ENCODE measurements around the gene ADCY4.

Gene ADCY4

DNA sequence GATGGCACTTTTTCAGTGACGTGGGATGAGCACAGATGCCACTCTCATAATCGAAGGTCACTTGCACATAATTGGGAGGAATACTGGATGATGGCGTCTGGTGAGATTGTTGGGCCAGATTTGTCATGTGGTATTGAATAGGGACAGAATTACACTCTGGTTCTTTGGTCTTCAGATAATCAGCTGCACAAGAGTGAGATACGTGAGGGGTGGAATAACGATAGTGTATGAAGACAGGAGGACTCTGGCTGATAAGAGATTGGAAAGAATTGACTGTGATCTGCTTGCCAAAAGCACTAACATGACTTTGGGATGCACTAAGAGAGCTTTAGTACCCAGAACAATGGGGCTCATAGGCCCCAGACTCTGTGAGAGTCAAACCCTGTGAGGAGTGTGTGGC is 56.4 kb downstream of the ADCY4 start:
- Histone ChIP-seq H3K36me3 (ENCODE audit: control insufficient read depth, insufficient read depth, low read length) (no peaks in the 10 kb centered on the region), H3K4me3 (ENCODE audit: low read depth, low read length) (no peak overlapping the region), H3K27me3 (ENCODE audit: control insufficient read depth, insufficient read depth, low read length) (no peaks in the 10 kb centered on the region), H3K9me3 (ENCODE audit: control insufficient read depth, insufficient read depth, low read depth, low read length) (no peaks in the 10 kb centered on the region), H3K4me1 (ENCODE audit: control insufficient read depth, insufficient read depth, low read length) (peaks cover 8% of the 10 kb centered on the region; the same call in 1 of the 2 replicates), H3K9ac (ENCODE audit: low read length) (no peak overlapping the region), H3K27ac (ENCODE audit: low read depth, low read length) (no peak overlapping the region)

DNA sequence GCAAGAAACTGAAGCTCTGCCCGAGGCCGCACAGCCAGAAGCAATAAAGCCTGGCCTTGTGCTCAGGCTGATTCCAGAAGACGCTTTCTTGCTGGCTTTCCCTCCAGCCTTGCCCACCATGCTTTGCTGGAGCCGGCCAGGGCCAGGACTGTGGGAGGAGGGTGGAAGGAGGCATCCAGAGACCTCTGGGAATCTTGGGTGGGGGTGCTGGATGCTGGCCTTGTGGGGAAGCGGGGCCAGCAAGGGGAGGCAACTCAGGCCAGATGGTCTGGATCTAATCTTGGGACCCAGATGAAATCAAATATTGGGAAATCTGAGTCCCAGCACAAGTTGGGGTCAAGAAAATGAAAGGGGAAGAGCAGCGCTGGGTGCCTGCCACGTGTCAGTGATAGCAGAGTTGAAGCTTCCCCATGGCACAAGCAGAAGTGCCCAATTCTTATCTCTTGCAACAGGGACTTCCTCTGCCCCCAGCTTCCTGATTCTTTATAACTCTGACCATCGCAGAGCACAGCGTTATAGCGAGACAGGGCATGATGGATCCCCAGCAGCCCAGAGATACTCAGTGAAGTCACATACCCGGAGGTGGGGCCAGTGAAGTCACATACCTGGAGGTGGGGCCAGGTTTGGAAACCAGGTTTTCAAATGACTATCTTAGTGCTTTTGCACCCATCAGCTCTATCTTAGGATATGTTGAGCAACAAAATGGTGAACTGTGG is 57.1 kb downstream of the ADCY4 start:
- no peaks in the 10 kb centered on the region for H3K9me3 ChIP-seq (ENCODE audit: control insufficient read depth, insufficient read depth, low read depth, low read length)
- H3K4me1 ChIP-seq (ENCODE audit: control insufficient read depth, insufficient read depth, low read length), result peaks cover 8% of the 10 kb centered on the region; the same call in 1 of the 2 replicates
- no peaks in the 10 kb centered on the region for H3K36me3 ChIP-seq (ENCODE audit: control insufficient read depth, insufficient read depth, low read length)
- no peak overlapping the region for H3K27ac ChIP-seq (ENCODE audit: low read depth, low read length)
- H3K9ac ChIP-seq (ENCODE audit: low read length), result no peak overlapping the region
- H3K27me3 ChIP-seq (ENCODE audit: control insufficient read depth, insufficient read depth, low read length), result no peaks in the 10 kb centered on the region
- no peak overlapping the region for H3K4me3 ChIP-seq (ENCODE audit: low read depth, low read length)

DNA sequence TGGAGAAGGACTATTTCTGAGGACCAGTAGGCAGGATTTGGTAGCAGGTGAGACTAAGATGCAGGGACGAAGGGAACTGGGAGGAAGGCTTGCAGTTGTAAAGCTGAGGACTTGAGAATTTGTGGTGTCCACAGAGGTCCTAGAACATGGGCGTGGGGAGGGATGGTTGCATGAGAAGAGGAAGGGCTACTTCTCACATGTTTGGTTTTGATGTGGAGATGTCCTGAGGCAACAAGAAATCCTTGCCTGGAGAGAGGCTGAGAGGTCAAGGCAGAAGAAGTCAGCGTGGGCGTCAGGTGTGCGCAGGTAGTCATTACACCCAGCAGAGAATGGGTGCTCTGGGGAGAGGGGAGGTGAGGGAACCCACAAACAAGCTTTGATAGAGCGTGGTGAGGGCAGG is 57.8 kb downstream of the ADCY4 start:
- no peaks in the 10 kb centered on the region for H3K9me3 ChIP-seq (ENCODE audit: control insufficient read depth, insufficient read depth, low read depth, low read length)
- no peaks in the 10 kb centered on the region for H3K27me3 ChIP-seq (ENCODE audit: control insufficient read depth, insufficient read depth, low read length)
- H3K27ac ChIP-seq (ENCODE audit: low read depth, low read length), result no peak overlapping the region
- H3K4me1 ChIP-seq (ENCODE audit: control insufficient read depth, insufficient read depth, low read length), result peaks cover 8% of the 10 kb centered on the region; the same call in 1 of the 2 replicates
- no peaks in the 10 kb centered on the region for H3K36me3 ChIP-seq (ENCODE audit: control insufficient read depth, insufficient read depth, low read length)
- no peak overlapping the region for H3K9ac ChIP-seq (ENCODE audit: low read length)
- H3K4me3 ChIP-seq (ENCODE audit: low read depth, low read length), result no peak overlapping the region

DNA sequence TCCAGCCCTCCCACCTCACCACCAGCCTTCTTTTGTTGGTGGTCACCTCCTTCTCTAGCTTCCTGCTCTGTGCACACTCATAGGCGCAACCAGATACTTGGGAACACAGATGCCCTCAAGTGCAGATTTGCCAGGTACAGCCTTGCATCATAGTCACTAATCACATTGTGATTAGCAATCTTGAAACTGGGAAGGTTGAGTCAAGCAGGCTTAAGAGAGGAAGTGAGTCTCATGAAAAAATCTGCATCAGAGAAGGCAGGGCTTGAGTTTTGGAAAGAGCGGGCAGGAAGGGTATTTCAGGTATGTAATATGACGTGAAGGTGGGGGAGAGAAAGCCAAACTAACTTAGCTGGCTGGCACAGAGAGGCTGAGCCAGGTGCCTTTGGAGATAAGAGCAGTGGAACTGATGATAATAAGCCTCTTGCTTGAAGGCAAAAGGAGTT is 60.7 kb downstream of the ADCY4 start:
- Histone ChIP-seq H3K4me3 (ENCODE audit: low read depth, low read length) (no peak overlapping the region), H3K9me3 (ENCODE audit: control insufficient read depth, insufficient read depth, low read depth, low read length) (no peaks in the 10 kb centered on the region), H3K27me3 (ENCODE audit: control insufficient read depth, insufficient read depth, low read length) (no peaks in the 10 kb centered on the region), H3K36me3 (ENCODE audit: control insufficient read depth, insufficient read depth, low read length) (peaks cover 4% of the 10 kb centered on the region; the same call in 1 of the 2 replicates), H3K4me1 (ENCODE audit: control insufficient read depth, insufficient read depth, low read length) (peaks cover 11% of the 10 kb centered on the region; the same call in 1 of the 2 replicates), H3K27ac (ENCODE audit: low read depth, low read length) (no peak overlapping the region), H3K9ac (ENCODE audit: low read length) (no peak overlapping the region)

DNA sequence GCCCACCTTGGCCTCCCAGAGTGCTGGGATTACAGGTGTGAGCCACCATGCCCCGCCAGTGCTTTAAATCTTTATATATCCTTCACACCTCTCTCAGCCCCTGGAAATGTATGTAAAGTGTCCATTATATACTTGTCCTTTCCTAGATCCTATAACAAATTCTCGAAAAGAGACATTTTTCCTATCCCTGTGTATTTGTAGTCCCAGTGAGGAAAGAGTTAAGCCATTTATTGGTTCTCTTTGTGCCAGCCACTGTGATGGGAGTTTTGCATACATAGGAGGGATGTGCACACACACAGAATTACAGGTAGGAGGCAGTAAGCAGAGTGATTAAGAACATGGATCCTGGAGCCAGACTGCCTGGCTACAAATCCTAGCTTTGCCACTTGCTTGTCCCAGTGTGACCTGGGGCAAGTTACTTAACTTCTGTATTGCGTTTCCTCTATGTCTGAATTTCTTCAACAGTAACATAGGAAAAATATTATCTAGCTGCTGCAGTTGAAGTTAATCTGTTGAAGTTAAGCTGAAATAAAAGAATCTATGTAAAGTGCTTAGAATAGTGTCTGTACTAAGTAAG is 61.4 kb downstream of the ADCY4 start:
- Histone ChIP-seq H3K9ac (ENCODE audit: low read length) (no peak overlapping the region), H3K4me3 (ENCODE audit: low read depth, low read length) (no peak overlapping the region), H3K27ac (ENCODE audit: low read depth, low read length) (no peak overlapping the region), H3K36me3 (ENCODE audit: control insufficient read depth, insufficient read depth, low read length) (peaks cover 7% of the 10 kb centered on the region; the same call in 1 of the 2 replicates), H3K4me1 (ENCODE audit: control insufficient read depth, insufficient read depth, low read length) (peaks cover 11% of the 10 kb centered on the region; the same call in 1 of the 2 replicates), H3K27me3 (ENCODE audit: control insufficient read depth, insufficient read depth, low read length) (no peaks in the 10 kb centered on the region), H3K9me3 (ENCODE audit: control insufficient read depth, insufficient read depth, low read depth, low read length) (no peaks in the 10 kb centered on the region)

DNA sequence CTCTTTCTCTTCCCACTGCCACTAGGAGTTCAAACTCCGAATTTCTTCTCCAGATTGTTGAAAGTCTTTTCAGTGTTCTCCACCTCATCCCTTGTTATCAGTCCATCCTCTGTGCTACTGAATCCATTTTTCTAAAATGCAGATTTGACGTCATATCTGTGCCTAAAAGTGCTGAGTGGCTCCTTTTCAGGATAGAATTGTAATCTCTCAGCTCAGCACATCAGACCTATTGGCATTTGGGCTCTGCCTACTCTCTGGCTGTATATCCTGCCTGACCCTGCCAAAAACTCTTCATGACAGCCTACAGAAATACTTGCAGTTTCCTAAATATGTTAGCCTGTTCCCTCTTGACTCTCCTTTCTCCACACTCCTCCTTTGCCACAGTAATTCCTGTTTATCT is 62.4 kb downstream of the ADCY4 start:
- H3K27ac ChIP-seq (ENCODE audit: low read depth, low read length), result no peak overlapping the region
- H3K9me3 ChIP-seq (ENCODE audit: control insufficient read depth, insufficient read depth, low read depth, low read length), result no peaks in the 10 kb centered on the region
- no peak overlapping the region for H3K9ac ChIP-seq (ENCODE audit: low read length)
- no peak overlapping the region for H3K4me3 ChIP-seq (ENCODE audit: low read depth, low read length)
- no peaks in the 10 kb centered on the region for H3K27me3 ChIP-seq (ENCODE audit: control insufficient read depth, insufficient read depth, low read length)
- H3K4me1 ChIP-seq (ENCODE audit: control insufficient read depth, insufficient read depth, low read length), result peaks cover 11% of the 10 kb centered on the region; the same call in 1 of the 2 replicates
- H3K36me3 ChIP-seq (ENCODE audit: control insufficient read depth, insufficient read depth, low read length), result peaks cover 10% of the 10 kb centered on the region

DNA sequence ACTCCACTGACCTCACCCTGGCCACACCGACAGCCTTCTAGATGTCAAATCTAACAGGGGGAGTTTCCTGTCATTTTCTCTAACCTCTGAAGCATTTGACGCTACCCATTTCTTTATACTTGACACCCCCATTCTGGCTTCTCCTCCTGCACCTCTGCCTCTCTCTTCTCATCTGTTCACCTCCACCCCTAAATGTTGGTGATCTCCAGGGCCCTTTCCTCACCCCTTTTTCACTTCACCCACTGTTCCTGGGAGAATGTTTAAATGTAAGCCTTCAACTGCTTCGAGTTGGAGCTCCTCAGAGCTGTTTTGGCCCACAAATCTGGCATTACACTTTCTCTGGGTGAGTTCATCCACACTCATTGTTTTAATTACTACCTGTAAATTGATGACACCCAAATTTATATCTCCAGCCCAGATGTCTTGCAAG is 63.0 kb downstream of the ADCY4 start:
- Histone ChIP-seq H3K9me3 (ENCODE audit: control insufficient read depth, insufficient read depth, low read depth, low read length) (no peaks in the 10 kb centered on the region), H3K27ac (ENCODE audit: low read depth, low read length) (no peak overlapping the region), H3K27me3 (ENCODE audit: control insufficient read depth, insufficient read depth, low read length) (no peaks in the 10 kb centered on the region), H3K9ac (ENCODE audit: low read length) (peak overlapping the region; percentile 91), H3K4me1 (ENCODE audit: control insufficient read depth, insufficient read depth, low read length) (peaks cover 11% of the 10 kb centered on the region; the same call in 1 of the 2 replicates), H3K4me3 (ENCODE audit: low read depth, low read length) (peak overlapping the region; percentile 83), H3K36me3 (ENCODE audit: control insufficient read depth, insufficient read depth, low read length) (peaks cover 16% of the 10 kb centered on the region)

DNA sequence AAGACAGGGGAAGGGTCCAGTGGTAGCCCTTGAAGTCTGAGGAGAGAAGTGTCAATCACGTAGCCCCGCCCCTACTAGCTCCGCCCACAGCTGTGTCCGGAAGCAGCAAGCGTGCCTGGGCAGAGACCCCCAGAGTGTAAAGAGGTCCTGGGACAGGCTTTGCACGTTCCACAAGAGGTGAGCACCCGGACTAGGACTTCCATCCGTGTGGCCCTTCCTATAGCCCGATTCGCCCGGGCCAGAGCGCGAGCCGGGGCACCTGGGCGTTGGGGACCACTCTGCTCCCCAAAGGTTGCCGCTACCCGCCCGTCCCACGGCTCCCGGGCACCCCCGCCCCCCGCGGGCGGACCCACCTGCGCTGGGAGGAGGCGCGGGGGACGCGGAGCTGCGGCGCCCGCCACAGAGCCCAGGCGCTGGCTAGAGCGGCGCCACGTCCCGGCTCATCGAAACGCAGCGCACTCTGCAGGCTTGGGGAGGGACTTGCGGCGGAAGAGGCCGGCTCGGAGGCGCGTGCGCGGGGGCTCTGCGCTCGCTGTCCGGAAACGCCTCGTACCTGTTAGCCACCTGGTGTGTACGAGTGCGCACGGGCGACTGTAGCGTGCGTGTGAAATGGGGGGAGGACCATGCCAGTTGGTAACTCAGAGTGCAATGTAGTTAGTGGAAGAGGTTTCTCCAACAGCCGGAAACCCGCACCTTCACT is 63.6 kb downstream of the ADCY4 start, which contains the start of gene RABGGTA:
Gene RABGGTA (minus strand): TSS at position 464 of the 700 bp plus-strand sequence. CDS start 482 bp downstream, outside the sequence.
- Histone ChIP-seq H3K4me1 (ENCODE audit: control insufficient read depth, insufficient read depth, low read length) (peaks cover 11% of the 10 kb centered on the region; the same call in 1 of the 2 replicates), H3K9ac (ENCODE audit: low read length) (peak within 1 kb of the TSS; percentile 91), H3K9me3 (ENCODE audit: control insufficient read depth, insufficient read depth, low read depth, low read length) (no peaks in the 10 kb centered on the region), H3K36me3 (ENCODE audit: control insufficient read depth, insufficient read depth, low read length) (peaks cover 22% of the 10 kb centered on the region), H3K4me3 (ENCODE audit: low read depth, low read length) (peak within 1 kb of the TSS; percentile 83), H3K27ac (ENCODE audit: low read depth, low read length) (peak within 1 kb of the TSS; percentile 91), H3K27me3 (ENCODE audit: control insufficient read depth, insufficient read depth, low read length) (no peaks in the 10 kb centered on the region)

DNA sequence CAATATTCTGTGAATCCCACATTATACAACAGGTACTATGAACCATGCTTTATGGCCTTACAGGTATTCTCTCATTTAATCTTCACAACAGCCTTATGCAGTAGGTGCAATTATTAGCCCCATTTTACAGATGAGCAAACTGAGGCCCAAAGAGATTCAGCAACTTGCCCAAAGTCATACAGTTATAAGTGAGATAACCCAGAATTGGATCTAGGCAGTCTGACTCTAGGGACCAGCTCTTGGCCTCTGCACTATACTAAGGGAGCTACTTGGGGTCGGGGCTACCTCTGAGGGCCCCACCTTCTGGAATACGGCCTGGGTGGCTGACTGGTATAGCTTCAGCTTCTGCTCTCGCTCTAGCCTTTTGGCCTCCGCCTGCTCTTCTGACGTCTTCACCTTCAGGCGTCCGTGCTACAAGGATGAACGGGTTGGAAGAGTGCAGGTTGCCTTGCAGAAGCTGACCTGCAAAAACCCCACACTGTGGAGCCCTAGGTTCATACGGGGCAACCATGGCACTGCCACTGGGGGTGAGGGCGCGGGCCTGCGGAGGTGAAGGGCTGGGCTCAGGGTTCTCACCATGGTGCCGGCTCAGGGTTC is 64.2 kb downstream of the ADCY4 start:
- Histone ChIP-seq H3K27me3 (ENCODE audit: control insufficient read depth, insufficient read depth, low read length) (no peaks in the 10 kb centered on the region), H3K4me1 (ENCODE audit: control insufficient read depth, insufficient read depth, low read length) (peaks cover 11% of the 10 kb centered on the region; the same call in 1 of the 2 replicates), H3K36me3 (ENCODE audit: control insufficient read depth, insufficient read depth, low read length) (peaks cover 27% of the 10 kb centered on the region), H3K9ac (ENCODE audit: low read length) (peak overlapping the region; percentile 91), H3K4me3 (ENCODE audit: low read depth, low read length) (peak overlapping the region; percentile 83), H3K27ac (ENCODE audit: low read depth, low read length) (0 out of 2 replicates have a peak overlapping the region, but pooled peaks have one; percentile 91), H3K9me3 (ENCODE audit: control insufficient read depth, insufficient read depth, low read depth, low read length) (no peaks in the 10 kb centered on the region)

DNA sequence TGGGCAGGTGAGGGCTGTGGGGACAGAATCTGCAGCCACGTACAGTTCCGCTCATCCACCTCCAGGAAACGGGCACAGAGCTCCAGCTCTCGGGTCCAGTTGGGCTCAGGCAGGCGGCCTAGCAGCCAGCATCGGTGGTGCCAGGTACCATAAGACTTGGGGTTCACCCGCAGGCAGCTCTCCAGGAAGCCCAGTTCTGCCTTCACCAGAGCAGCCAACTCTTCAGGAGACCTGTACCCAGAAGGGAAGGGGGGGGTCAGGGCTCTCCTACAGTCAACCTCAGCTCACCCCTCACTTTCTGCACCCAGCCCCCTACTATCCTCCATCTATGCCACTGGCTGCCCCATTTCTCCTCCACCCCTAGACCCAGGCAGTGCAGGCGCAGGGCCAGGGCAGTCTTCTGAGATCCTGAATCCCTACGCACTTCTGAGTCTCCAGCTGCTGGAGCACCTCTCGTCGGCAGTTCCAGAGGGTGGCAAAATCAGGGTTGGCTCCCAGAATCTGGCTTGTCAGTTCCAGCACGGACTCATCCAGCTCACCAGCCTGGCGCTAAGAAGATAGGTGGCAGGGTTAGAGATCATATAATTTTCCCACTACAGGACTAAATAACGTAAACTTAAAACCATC is 64.8 kb downstream of the ADCY4 start:
- Histone ChIP-seq H3K36me3 (ENCODE audit: control insufficient read depth, insufficient read depth, low read length) (peaks cover 27% of the 10 kb centered on the region), H3K27ac (ENCODE audit: low read depth, low read length) (no peak overlapping the region), H3K9me3 (ENCODE audit: control insufficient read depth, insufficient read depth, low read depth, low read length) (no peaks in the 10 kb centered on the region), H3K9ac (ENCODE audit: low read length) (no peak overlapping the region), H3K4me1 (ENCODE audit: control insufficient read depth, insufficient read depth, low read length) (peaks cover 11% of the 10 kb centered on the region; the same call in 1 of the 2 replicates), H3K27me3 (ENCODE audit: control insufficient read depth, insufficient read depth, low read length) (no peaks in the 10 kb centered on the region), H3K4me3 (ENCODE audit: low read depth, low read length) (no peak overlapping the region)

Data from HUES6 (cell line).